ENCODE results near the gene COL4A2. TPM values are rescaled to one million over a fixed set of nuclear protein-coding genes. Genes with fewer than 3 reads are reported as not detected.

Gene COL4A2
- total RNA-seq, 1 donor from 2014 or later, result 7.6 TPM

DNA sequence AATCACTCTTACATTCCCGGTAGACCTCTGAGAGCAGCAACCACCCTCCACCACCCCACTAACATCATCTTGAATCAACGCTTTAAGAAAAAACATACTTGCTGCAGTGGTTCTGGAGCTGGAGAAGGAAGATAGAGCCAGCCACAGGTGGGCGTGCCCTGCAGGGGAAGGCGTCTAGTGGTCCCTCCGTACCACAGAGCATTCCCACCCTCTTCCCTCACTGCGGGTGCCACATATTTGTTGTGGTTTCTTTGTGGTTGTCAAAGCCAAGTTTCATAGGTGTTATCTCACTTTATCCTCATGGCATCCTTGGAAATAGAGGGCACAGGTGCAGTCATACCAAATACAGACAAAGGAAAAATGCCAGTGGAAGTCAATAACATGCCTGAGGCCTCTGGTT lies 22.2 kb downstream of the COL4A2 start:
- DNase-seq (ENCODE audit: low read depth) (no peak), FAIRE-seq (no peak)
- H3K27me3 ChIP-seq (ENCODE audit: control insufficient read depth, insufficient read depth, low read length), result no peaks in the 10 kb centered on the region
- H3K36me3 ChIP-seq (ENCODE audit: control insufficient read depth, insufficient read depth, low read length), result no peaks in the 10 kb centered on the region
- H3K4me3 ChIP-seq (ENCODE audit: low read depth, low read length), result no peak overlapping the region
- TF ChIP-seq, protein P1, sequence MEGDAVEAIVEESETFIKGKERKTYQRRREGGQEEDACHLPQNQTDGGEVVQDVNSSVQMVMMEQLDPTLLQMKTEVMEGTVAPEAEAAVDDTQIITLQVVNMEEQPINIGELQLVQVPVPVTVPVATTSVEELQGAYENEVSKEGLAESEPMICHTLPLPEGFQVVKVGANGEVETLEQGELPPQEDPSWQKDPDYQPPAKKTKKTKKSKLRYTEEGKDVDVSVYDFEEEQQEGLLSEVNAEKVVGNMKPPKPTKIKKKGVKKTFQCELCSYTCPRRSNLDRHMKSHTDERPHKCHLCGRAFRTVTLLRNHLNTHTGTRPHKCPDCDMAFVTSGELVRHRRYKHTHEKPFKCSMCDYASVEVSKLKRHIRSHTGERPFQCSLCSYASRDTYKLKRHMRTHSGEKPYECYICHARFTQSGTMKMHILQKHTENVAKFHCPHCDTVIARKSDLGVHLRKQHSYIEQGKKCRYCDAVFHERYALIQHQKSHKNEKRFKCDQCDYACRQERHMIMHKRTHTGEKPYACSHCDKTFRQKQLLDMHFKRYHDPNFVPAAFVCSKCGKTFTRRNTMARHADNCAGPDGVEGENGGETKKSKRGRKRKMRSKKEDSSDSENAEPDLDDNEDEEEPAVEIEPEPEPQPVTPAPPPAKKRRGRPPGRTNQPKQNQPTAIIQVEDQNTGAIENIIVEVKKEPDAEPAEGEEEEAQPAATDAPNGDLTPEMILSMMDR (IDR thresholded peaks at IDR 0.05; ENCODE audit: insufficient read depth, low read length, severe bottlenecking), result no peak

DNA sequence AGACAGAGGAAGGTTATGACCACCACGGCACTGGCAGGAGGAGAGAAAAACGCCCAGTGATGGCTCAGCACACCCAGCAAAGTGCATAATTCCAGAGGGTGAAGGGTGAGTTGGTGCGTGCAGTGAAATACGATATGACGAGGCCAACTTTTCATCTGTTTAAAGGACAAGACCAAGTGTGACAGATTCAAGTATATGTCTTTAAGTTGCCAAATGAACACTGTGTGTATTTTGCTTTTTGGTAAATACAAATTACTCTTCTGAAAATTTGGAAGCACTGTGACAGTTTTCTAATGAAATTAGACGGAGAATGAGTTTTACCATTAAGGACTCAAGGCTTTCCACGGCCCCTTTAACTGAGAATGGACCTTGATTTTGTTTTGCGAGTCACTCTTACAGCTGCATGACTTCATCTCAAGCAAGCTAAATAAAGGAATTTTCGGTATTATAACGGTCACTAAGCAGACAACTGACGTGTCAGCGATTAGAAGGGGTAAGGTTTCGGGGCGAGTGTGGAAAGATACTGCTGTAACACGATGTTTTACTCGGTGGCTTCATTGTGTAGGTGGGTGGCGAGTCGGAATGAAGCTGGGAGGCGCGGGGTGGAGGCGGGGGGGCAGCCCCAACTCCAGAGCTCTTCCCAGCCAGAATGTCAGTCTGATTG lies 22.8 kb downstream of the COL4A2 start:
- TF ChIP-seq, protein P1 (IDR thresholded peaks at IDR 0.05; ENCODE audit: insufficient read depth, low read length, severe bottlenecking), result no peak
- DNase-seq (ENCODE audit: low read depth), result no peak

DNA sequence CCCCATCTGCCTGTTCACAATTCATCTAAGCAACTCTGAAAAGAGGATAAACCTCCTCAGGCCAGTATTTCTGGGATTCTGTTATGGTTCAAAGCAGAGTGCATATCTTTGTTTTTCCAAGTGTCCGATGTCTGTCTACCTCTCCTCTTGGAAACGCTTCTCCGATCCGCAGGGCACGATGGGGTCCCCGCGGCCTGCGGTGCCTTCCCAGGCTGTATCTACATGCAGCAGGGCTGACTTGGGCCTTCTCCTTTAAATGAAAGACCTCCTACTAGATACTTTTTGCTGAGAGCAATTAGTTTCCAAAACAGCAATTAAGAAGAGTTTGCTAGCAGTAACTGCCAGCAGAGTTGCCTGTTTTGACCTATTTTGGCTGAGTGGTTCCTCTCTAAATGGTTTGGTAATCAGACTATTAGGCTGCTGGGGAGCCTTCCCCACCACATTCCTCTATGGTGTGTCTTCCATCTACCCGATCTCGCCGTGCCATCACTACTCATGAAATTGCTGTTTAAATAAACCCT lies 23.5 kb downstream of the COL4A2 start:
- no peak for DNase-seq (ENCODE audit: low read depth)
- Histone ChIP-seq H3K4me3 (ENCODE audit: low read depth, low read length) (no peak overlapping the region), H3K36me3 (ENCODE audit: control insufficient read depth, insufficient read depth, low read length) (no peaks in the 10 kb centered on the region), H3K27me3 (ENCODE audit: control insufficient read depth, insufficient read depth, low read length) (no peaks in the 10 kb centered on the region)
- TF ChIP-seq, protein P1 (IDR thresholded peaks at IDR 0.05; ENCODE audit: insufficient read depth, low read length, severe bottlenecking), result no peak
- no peak for FAIRE-seq

More for the DNA sequence above, 22.8 kb downstream of the COL4A2 start:
- Histone ChIP-seq H3K4me3 (ENCODE audit: low read depth, low read length) (no peak overlapping the region), H3K27me3 (ENCODE audit: control insufficient read depth, insufficient read depth, low read length) (no peaks in the 10 kb centered on the region), H3K36me3 (ENCODE audit: control insufficient read depth, insufficient read depth, low read length) (no peaks in the 10 kb centered on the region)
- no peak for FAIRE-seq

DNA sequence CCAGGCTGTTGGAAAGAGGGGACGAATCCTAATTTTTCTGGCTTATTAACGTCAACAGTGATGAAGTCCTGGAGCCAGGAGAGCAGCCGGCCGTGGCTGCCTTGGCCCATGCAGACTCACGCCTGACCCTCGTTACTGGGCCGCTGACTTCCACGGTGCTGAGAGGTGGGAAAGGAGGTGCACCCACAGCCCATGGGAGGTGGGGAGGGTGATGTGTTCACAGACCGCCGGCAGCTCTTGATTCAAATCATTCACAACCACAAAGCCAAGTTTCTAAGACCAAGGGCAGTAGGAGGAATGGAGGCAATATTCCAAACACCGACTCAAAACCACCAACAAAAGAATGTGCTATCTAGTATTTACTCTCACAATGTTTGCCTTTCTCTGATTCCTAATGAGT lies 24.3 kb downstream of the COL4A2 start:
- Histone ChIP-seq H3K27me3 (ENCODE audit: control insufficient read depth, insufficient read depth, low read length) (no peaks in the 10 kb centered on the region), H3K36me3 (ENCODE audit: control insufficient read depth, insufficient read depth, low read length) (no peaks in the 10 kb centered on the region), H3K4me3 (ENCODE audit: low read depth, low read length) (no peak overlapping the region)
- TF ChIP-seq, protein P1 (IDR thresholded peaks at IDR 0.05; ENCODE audit: insufficient read depth, low read length, severe bottlenecking), result no peak
- FAIRE-seq (no peak), DNase-seq (ENCODE audit: low read depth) (no peak)

DNA sequence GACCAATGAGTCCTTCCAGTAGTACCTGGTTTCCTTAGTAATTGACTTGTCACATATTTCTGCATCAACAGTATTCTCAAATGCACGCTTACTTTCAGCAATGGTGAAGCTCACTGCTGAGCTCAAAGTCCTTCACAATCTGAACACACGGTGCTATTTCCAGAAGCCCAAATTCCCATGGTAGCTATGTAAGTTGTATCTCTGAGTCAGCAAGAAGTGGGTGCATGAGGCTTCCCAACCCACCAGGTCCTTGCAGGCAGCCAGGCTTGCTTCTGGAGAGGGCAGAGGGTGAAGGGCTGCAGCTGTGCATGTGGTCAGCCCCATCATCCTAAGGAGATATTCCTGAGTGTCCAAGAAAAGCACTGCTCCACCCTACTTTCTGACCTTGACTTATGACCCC lies 25.7 kb downstream of the COL4A2 start:
- DNase-seq (ENCODE audit: low read depth) (no peak), FAIRE-seq (no peak)
- TF ChIP-seq, protein P1 (IDR thresholded peaks at IDR 0.05; ENCODE audit: insufficient read depth, low read length, severe bottlenecking), result no peak
- no peaks in the 10 kb centered on the region for H3K36me3 ChIP-seq (ENCODE audit: control insufficient read depth, insufficient read depth, low read length)
- no peaks in the 10 kb centered on the region for H3K27me3 ChIP-seq (ENCODE audit: control insufficient read depth, insufficient read depth, low read length)
- no peak overlapping the region for H3K4me3 ChIP-seq (ENCODE audit: low read depth, low read length)

DNA sequence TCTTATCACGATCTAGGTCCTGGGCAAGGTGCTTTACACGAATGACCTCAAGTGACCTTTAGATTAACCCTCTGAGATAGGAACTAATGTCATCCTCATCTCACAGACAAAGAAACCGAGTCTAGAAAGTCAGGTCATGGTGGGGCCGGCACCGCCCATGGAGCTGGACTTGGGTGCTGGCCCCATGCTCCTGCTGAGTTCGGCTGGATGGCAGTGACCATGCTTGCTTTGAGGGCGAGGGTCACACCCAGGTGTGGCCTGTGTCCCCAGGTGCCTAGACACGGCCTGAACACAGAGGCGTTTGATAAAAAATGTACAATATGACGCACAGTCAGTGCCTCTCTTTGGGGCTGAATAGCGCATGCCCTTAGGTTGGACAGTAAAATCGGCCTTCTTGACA lies 26.8 kb downstream of the COL4A2 start:
- DNase-seq (ENCODE audit: low read depth), result no peak
- TF ChIP-seq, protein P1 (IDR thresholded peaks at IDR 0.05; ENCODE audit: insufficient read depth, low read length, severe bottlenecking), result no peak
- no peak for FAIRE-seq
- no peak overlapping the region for H3K4me3 ChIP-seq (ENCODE audit: low read depth, low read length)
- H3K36me3 ChIP-seq (ENCODE audit: control insufficient read depth, insufficient read depth, low read length), result no peaks in the 10 kb centered on the region
- H3K27me3 ChIP-seq (ENCODE audit: control insufficient read depth, insufficient read depth, low read length), result no peaks in the 10 kb centered on the region
